B cell (primary cell): Measurements from ENCODE around the gene CTNNA1.

ENCODE experiments used
- EZH2 ChIP-seq: IDR thresholded peaks from 2 replicates; pipeline ENCODE4 v1.6.1; 2012; ENCODE audit warnings: borderline replicate concordance, low read depth, mild to moderate bottlenecking, moderate library complexity, low read length; ENCODE audit not compliant: insufficient read depth, poor library complexity, severe bottlenecking
- TF ChIP-seq, protein P1 (sequence below): fragments of 200-600 bp; IDR thresholded peaks from one replicate; pipeline ENCODE4 v1.8.0; 2022; ENCODE audit warnings: antibody characterized with exemption, mild to moderate bottlenecking

DNA sequence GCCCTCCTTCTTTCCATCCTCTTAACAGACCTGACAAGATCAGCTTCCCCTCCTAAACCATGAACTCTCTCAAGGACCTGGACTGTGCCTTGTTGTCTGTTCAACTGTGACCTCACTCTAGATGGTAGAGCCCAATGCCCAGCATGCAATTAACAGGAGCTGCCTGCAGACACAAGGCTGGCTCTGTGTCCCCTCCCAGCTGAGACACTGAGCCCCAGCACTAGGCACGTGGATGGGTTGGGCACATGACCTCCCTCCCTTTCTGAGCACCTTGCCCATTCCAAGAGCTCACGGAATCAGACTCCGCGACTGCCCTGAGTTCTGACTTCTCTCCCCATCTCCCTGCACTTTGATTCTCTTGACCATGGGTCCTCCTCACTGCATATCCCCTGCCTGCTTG is 215.4 kb downstream of the CTNNA1 start:
- TF ChIP-seq, protein P1, sequence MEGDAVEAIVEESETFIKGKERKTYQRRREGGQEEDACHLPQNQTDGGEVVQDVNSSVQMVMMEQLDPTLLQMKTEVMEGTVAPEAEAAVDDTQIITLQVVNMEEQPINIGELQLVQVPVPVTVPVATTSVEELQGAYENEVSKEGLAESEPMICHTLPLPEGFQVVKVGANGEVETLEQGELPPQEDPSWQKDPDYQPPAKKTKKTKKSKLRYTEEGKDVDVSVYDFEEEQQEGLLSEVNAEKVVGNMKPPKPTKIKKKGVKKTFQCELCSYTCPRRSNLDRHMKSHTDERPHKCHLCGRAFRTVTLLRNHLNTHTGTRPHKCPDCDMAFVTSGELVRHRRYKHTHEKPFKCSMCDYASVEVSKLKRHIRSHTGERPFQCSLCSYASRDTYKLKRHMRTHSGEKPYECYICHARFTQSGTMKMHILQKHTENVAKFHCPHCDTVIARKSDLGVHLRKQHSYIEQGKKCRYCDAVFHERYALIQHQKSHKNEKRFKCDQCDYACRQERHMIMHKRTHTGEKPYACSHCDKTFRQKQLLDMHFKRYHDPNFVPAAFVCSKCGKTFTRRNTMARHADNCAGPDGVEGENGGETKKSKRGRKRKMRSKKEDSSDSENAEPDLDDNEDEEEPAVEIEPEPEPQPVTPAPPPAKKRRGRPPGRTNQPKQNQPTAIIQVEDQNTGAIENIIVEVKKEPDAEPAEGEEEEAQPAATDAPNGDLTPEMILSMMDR = no peak
- TF ChIP-seq EZH2 = no peak
